C4-2B (cell line): ENCODE data around the gene GTF2IRD1.
"Not testable (repeated sequence)": the region's sequence is repeated elsewhere in the genome, so short reads cannot be mapped to it uniquely, and the experiment has no call there.

Experiments
- H3K27ac ChIP-seq: fragments of 450-650 bp; 2 replicates; pipeline ENCODE4 v1.5.1; 2017
- ZFX ChIP-seq: fragments of 450-650 bp; IDR thresholded peaks from 2 replicates; pipeline ENCODE4 v1.6.1; 2017
- TF ChIP-seq, protein P1 (sequence below): fragments of 450-650 bp; conservative IDR thresholded peaks from 2 replicates; pipeline ENCODE4 v1.5.1; 2017; ENCODE audit warnings: mild to moderate bottlenecking

GTF2IRD1 gene

DNA sequence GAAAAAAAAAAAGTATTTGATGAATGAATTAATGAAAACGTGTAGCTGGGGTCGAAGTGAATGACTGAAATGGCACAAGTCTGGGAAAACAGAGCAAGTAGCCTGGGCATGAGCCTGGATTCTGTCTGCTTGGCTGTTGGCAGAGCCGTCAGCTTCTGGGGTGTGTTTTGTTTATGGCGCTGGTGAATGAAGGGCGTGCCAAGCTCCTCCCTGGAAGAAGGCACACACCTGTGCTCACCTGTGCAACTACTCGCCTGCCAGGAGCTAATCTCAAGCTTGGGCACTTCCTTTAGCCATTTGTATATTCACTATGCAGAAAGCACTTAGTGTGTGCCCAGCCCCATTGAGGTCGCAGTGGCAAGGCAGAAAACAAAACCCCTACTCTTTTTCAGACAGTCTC lies 74.1 kb downstream of the GTF2IRD1 start:
- TF ChIP-seq, protein P1, sequence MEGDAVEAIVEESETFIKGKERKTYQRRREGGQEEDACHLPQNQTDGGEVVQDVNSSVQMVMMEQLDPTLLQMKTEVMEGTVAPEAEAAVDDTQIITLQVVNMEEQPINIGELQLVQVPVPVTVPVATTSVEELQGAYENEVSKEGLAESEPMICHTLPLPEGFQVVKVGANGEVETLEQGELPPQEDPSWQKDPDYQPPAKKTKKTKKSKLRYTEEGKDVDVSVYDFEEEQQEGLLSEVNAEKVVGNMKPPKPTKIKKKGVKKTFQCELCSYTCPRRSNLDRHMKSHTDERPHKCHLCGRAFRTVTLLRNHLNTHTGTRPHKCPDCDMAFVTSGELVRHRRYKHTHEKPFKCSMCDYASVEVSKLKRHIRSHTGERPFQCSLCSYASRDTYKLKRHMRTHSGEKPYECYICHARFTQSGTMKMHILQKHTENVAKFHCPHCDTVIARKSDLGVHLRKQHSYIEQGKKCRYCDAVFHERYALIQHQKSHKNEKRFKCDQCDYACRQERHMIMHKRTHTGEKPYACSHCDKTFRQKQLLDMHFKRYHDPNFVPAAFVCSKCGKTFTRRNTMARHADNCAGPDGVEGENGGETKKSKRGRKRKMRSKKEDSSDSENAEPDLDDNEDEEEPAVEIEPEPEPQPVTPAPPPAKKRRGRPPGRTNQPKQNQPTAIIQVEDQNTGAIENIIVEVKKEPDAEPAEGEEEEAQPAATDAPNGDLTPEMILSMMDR: no peak
- H3K27ac ChIP-seq: no peak overlapping the region

DNA sequence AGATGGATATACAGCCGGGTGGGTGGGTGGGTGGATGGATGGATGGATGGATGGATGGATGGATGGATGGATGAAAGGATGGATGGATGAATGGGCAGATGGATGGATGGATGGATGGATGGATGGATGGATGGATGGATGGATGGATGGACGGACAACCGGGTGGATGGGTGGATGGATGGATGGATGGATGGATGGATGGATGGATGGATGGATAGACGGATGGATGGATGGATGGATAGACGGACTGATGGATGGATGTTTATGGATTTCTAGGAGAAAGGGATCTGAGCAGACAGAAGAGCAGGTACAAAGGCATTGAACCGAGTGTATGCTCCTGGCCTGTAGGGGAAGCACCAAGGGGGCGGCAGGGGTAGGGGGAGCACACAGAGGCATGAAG lies 75.1 kb downstream of the GTF2IRD1 start:
- H3K27ac ChIP-seq: not testable (repeated sequence)

DNA sequence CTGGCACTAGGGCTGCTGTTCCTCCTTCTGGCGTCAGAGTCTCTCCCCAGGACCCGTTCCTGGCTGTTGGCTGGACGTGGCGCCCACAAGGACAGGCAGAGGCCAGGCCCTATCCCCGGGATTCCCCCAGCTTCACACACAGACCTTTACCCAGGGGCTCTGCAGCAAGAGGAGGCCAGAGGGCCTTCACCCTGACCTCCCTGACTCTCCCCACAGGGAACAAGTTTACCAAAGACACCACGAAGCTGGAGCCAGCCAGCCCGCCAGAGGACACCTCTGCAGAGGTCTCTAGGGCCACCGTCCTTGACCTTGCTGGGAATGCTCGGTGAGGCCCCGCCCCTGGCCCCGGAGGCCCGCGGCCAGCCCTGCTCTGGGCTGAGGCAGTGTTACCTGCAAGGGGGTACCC lies 82.2 kb downstream of the GTF2IRD1 start:
- TF ChIP-seq, protein P1: no peak
- no peak for TF ChIP-seq ZFX
- no peak overlapping the region for H3K27ac ChIP-seq

DNA sequence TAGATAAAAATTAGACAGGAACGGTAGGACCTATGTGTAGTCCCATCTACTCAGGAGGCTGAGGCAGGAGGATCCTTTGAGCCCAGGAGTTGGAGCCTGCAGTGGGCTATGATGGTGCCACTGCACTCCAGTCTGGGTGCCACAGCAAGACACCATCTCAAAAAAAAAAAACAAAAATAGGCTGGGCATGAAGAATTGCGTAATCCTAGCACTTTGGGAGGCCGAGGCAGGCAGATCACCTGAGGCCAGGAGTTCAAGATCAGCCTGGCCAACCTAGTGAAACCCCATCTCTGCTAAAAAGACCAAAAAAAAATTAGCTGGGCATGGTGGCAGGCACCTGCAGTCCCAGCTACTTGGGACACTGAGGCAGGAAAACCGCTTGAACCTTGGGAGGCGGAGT lies 88.2 kb downstream of the GTF2IRD1 start:
- not testable (repeated sequence) for H3K27ac ChIP-seq

DNA sequence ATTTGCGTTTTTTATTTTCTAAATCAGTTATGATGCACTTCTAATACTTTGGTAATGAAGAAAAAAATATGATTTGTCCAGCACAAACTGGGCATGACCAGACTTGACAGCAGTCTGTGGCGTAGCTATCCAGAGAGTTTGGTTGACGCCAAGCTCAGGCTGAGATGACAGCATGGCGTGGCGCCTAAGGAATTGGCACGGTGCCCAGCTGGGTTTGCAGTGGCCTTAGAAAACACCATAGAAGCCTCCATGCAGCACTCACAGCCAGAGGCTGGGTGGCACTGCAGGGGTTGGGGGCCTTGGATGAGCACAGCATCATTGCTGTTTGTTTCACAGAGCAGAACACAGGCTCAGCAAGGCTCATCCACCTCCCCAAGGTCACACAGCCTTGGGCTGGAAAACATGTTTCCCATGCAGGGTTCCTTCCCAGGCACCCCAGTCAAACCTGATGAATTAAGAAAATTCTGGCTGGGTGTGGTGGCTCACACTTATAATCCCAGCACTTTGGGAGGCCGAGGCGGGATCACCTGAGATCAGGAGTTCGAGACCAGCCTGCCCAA lies 88.9 kb downstream of the GTF2IRD1 start:
- TF ChIP-seq, protein P1: no peak
- no peak for TF ChIP-seq ZFX

DNA sequence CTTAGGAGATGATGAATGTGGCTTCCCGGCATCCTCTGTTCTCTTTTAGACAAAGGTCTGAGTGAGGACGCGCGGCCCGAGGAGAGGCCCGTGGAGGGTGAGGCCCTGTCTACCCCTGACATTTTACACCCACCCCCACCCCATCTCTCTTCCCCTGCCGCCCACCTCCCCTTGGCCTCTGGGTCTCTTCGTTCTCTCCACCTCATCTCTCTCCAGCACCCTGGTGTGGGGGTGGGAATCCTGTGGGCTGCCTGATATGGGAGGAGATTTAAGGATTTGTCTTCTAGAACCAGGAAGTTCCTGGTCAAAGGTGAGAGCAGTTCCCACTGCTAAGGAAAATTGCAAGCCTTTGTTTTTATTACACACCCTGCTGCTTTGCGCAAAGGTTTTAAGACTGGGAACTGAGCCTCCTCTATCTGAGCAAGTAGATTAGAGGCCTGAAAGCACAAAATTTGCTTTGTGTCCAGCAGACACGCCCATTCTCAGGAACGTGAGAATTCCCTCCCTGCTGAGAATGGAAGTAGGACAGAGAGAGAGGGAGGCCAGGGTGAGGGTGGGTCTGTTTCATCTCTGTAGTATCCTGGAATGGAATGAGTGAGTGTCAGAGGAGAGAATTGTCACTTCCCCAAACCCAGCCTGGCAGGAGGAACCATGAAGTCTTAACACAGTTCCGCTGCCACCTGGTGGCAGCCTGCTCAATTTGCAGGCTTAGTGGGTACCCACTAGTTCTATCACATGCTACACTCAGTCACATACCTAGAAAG lies 91.2 kb downstream of the GTF2IRD1 start:
- TF ChIP-seq, protein P1: no peak; the same call in 1 of the 2 replicates
- no peak for TF ChIP-seq ZFX
- no peak overlapping the region for H3K27ac ChIP-seq

More for the DNA sequence above, 88.9 kb downstream of the GTF2IRD1 start:
- H3K27ac ChIP-seq: no peak overlapping the region

DNA sequence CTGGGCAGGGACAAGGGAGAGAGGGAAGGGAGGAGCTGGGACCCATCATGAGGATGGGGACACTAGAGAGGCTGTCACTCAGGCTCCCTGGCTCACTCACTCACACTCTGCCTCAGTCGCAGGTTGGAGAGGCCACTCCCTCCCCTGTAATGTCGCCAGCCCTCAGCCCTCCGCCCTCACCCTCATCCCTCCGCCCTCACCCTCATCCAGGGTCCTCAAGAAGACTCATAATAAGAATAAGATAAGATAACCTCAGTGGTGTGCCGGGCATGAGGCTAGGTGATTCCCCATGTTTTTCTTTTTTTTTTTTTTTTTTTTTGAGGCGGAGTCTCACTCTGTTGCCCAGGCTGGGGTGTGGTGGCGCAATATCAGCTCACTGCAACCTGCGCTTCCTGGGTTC lies 92.2 kb downstream of the GTF2IRD1 start:
- H3K27ac ChIP-seq: no peak overlapping the region

DNA sequence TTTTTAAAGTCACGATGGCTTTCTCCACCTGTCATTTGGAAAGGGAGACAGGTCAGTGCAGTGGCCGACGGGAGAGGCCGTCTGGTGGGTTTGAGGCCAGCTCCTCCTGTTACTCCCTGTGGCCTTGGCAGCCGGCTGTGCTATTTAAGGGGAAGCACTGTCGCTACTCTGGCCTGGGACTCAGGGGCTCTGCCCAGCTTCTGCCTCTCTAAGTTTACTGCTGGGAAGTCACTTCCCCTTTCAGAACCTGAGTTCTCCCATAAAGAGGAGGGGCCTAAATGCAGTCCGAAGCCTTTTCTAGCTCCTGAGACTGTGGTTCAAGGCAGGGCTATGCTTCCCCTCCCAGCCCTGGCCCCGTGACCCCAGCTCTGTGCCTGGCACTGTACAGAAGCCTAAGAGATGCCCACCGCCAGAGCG lies 99.9 kb downstream of the GTF2IRD1 start:
- not testable (repeated sequence) for H3K27ac ChIP-seq

More for the DNA sequence above, 92.2 kb downstream of the GTF2IRD1 start:
- TF ChIP-seq, protein P1: no peak
- TF ChIP-seq ZFX: no peak

DNA sequence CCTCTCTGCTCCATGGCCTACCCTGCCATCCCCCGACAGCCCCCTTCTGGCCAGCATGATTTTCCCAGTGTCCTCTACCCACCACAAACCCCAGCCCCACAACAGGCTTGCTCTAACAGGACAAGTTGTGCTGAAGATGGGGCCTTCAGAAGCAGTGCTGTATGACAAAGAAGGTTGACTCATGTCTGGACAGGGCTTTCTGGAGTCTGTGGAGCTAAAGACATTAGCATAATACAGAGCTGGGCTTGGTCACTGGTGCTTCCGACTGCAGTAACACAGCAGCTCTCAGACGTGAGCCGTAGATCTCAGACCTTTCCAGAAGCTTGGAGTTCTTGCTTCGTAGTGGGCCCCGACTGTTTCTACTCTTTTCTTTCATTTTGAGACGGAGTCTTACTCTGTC lies 100.5 kb downstream of the GTF2IRD1 start:
- H3K27ac ChIP-seq: no peak overlapping the region
- TF ChIP-seq, protein P1: no peak
- TF ChIP-seq ZFX: no peak
